Neutrophil (primary cell): ENCODE results near the gene TNXB.

Source experiments
- H3K27ac ChIP-seq: fragments of 200-600 bp; sonication (generic); 2 replicates; pipeline ENCODE4 v1.5.1; 2016; ENCODE audit warnings: mild to moderate bottlenecking, moderate library complexity
- H3K27me3 ChIP-seq: fragments of 200-600 bp; sonication (generic); 2 replicates; pipeline ENCODE4 v1.6.0; 2016; ENCODE audit warnings: mild to moderate bottlenecking
- H3K36me3 ChIP-seq: fragments of 200-600 bp; sonication (generic); 2 replicates; pipeline ENCODE4 v1.5.1; 2017
- H3K4me1 ChIP-seq, 2 experiments: fragments of 200-600 bp in 1 of 2; sonication (generic) in 1 of 2; 1 replicate in 1 of 2; 2 replicates in 1 of 2; pipeline versions ENCODE4 v1.5.1 to v1.6.1; 2013 to 2016; ENCODE audit warnings: low read depth in 1 of 2, low read length in 1 of 2, mild to moderate bottlenecking in 1 of 2, moderate library complexity in 1 of 2; ENCODE audit not compliant: control insufficient read depth in 1 of 2, insufficient read depth in 1 of 2
- H3K4me3 ChIP-seq, 2 experiments: fragments of 200-600 bp in 1 of 2; sonication (generic) in 1 of 2; 1 replicate in 1 of 2; 2 replicates in 1 of 2; pipeline ENCODE4 v1.5.1; 2013 to 2016; ENCODE audit warnings: low read depth in 1 of 2, low read length in 1 of 2, mild to moderate bottlenecking in 1 of 2, moderate library complexity in 1 of 2
- H3K9me3 ChIP-seq: fragments of 200-600 bp; sonication (generic); 2 replicates; pipeline ENCODE4 v1.5.1; 2016
- CTCF ChIP-seq: fragments of 200-600 bp; sonication (generic); IDR thresholded peaks from 2 replicates; pipeline ENCODE4 v1.5.1; 2016; ENCODE audit warnings: antibody characterized with exemption

TNXB gene

GRCh38 chr6:32096394-32097258, 12.5 kb downstream of the TNXB start:
- H3K27ac ChIP-seq = no peak overlapping the region
- H3K9me3 ChIP-seq = no peaks in the 10 kb centered on the region
- H3K4me1 ChIP-seq = no peaks in the 10 kb centered on the region
- H3K36me3 ChIP-seq = no peaks in the 10 kb centered on the region
- no peak for TF ChIP-seq CTCF
- no peak overlapping the region for H3K4me3 ChIP-seq
- peaks cover 82% of the 10 kb centered on the region for H3K27me3 ChIP-seq

GRCh38 chr6:32096087-32096393, 13.1 kb downstream of the TNXB start:
- H3K27me3 ChIP-seq = peaks cover 85% of the 10 kb centered on the region

GRCh38 chr6:32095338-32096086, 13.6 kb downstream of the TNXB start:
- Histone ChIP-seq H3K36me3 (no peaks in the 10 kb centered on the region), H3K27me3 (peaks cover 88% of the 10 kb centered on the region), H3K9me3 (no peaks in the 10 kb centered on the region), H3K4me3 (no peak overlapping the region), H3K4me1 (no peaks in the 10 kb centered on the region), H3K27ac (no peak overlapping the region)
- no peak for TF ChIP-seq CTCF

More at GRCh38 chr6:32096087-32096393, 13.1 kb downstream of the TNXB start:
- no peak overlapping the region for H3K27ac ChIP-seq
- TF ChIP-seq CTCF = no peak
- H3K4me3 ChIP-seq = no peak overlapping the region
- H3K36me3 ChIP-seq = no peaks in the 10 kb centered on the region
- H3K9me3 ChIP-seq = no peaks in the 10 kb centered on the region
- H3K4me1 ChIP-seq = no peaks in the 10 kb centered on the region

GRCh38 chr6:32092760-32093497, 16.2 kb downstream of the TNXB start:
- Histone ChIP-seq H3K27me3 (peaks cover 90% of the 10 kb centered on the region), H3K4me1 (no peaks in the 10 kb centered on the region), H3K9me3 (no peaks in the 10 kb centered on the region), H3K4me3 (no peak overlapping the region), H3K36me3 (no peaks in the 10 kb centered on the region), H3K27ac (no peak overlapping the region)
- TF ChIP-seq CTCF = no peak

- no peaks in the 10 kb centered on the region for H3K9me3 ChIP-seq
- no peaks in the 10 kb centered on the region for H3K36me3 ChIP-seq
- TF ChIP-seq CTCF = no peak
- H3K27me3 ChIP-seq = peaks cover 87% of the 10 kb centered on the region
- H3K4me3 ChIP-seq = no peak overlapping the region
- H3K27ac ChIP-seq = no peak overlapping the region
- H3K4me1 ChIP-seq = no peaks in the 10 kb centered on the region
Measured at GRCh38 chr6:32089082-32089828, 19.9 kb downstream of the TNXB start.
